CD4-positive, alpha-beta memory T cell (primary cell): Measurements from ENCODE around the gene LMO7. TPM values are rescaled to one million over a fixed set of nuclear protein-coding genes. Genes with fewer than 3 reads are reported as not detected.

Source experiments
- CTCF ChIA-PET: fragments of 350-600 bp; sonication (Branson Sonifier 250); formaldehyde crosslinking; loops from one replicate; lab custom pipeline; 2021; ENCODE audit warnings: inconsistent platforms; ENCODE audit not compliant: partially characterized antibody; lab: Charles Lee
- POLR2A ChIA-PET: fragments of 350-600 bp; sonication (Branson Sonifier 250); formaldehyde crosslinking; loops from one replicate; lab custom pipeline; 2021; ENCODE audit not compliant: partially characterized antibody; lab: Charles Lee
- DNase-seq, 5 donors: peaks; one replicate each; pipeline versions ENCODE4 v3.0.0 to v3.0.0-alpha.2; 2020 to 2022; ENCODE audit warnings: mixed read lengths in 1 of 5
- H3K27ac ChIP-seq: one replicate; pipeline ENCODE4 v1.7.0; 2013; ENCODE audit warnings: low read depth, low read length
- H3K27me3 ChIP-seq: 2 replicates; pipeline ENCODE4 v1.7.0; 2013; ENCODE audit warnings: mild to moderate bottlenecking, low read length, moderate library complexity; ENCODE audit not compliant: insufficient read depth
- H3K36me3 ChIP-seq: 2 replicates; pipeline ENCODE4 v1.7.0; 2013; ENCODE audit warnings: mild to moderate bottlenecking, low read length, moderate library complexity; ENCODE audit not compliant: insufficient read depth
- H3K4me1 ChIP-seq: 2 replicates; pipeline ENCODE4 v1.7.0; 2013; ENCODE audit warnings: mild to moderate bottlenecking, low read length, moderate library complexity; ENCODE audit not compliant: insufficient read depth
- H3K4me3 ChIP-seq, 2 donors: one replicate each; pipeline ENCODE4 v1.7.0; 2013; ENCODE audit warnings: low read length in 2 of 2, mild to moderate bottlenecking in 1 of 2
- H3K9me3 ChIP-seq, 2 donors: one replicate each; pipeline ENCODE4 v1.7.0; 2013; ENCODE audit warnings: low read length in 2 of 2, control low read depth in 1 of 2; ENCODE audit not compliant: control insufficient read depth in 1 of 2
- H3K27ac Mint-ChIP-seq, 7 donors: one replicate each; pipeline ENCODE4 v1.8.0; 2020 to 2021; ENCODE audit warnings: mixed read lengths in 7 of 7, mild to moderate bottlenecking in 6 of 7, inconsistent platforms in 3 of 7, moderate library complexity in 3 of 7
- H3K27me3 Mint-ChIP-seq, 2 donors: one replicate each; pipeline ENCODE4 v1.8.0; 2020 to 2021; ENCODE audit warnings: mixed read lengths in 2 of 2
- H3K36me3 Mint-ChIP-seq, 2 donors: one replicate each; pipeline ENCODE4 v1.8.0; 2020 to 2021; ENCODE audit warnings: mixed read lengths in 2 of 2, inconsistent platforms in 1 of 2, mild to moderate bottlenecking in 1 of 2
- H3K4me1 Mint-ChIP-seq, 4 donors: one replicate each; pipeline ENCODE4 v1.8.0; 2020 to 2021; ENCODE audit warnings: mixed read lengths in 4 of 4, mild to moderate bottlenecking in 1 of 4
- H3K4me3 Mint-ChIP-seq, 8 donors: one replicate each; pipeline ENCODE4 v1.8.0; 2020 to 2021; ENCODE audit warnings: mixed read lengths in 8 of 8, mild to moderate bottlenecking in 7 of 8, moderate library complexity in 6 of 8, inconsistent platforms in 3 of 8
- H3K9me3 Mint-ChIP-seq, 8 donors: one replicate each; pipeline ENCODE4 v1.8.0; 2020 to 2021; ENCODE audit warnings: mixed read lengths in 8 of 8, mild to moderate bottlenecking in 5 of 8, inconsistent platforms in 3 of 8, moderate library complexity in 1 of 8
- intact Hi-C: fragments of 100-400 bp; cut with micrococcal nuclease; formaldehyde crosslinking; loops from one replicate; pipeline ENCODE4 v1.15.1; 2023
- polyA plus RNA-seq, 2 donors: library from polyadenylated mRNA; unstranded; fragments of 300-500 nt; fragmentation: Illumina TruSeq; gene quantifications; one replicate each; pipeline ENCODE4 v1.2.3, GENCODE V29; 2021
- total RNA-seq, 2 experiments: library from RNA; stranded (reverse); gene quantifications; one replicate each; pipeline ENCODE4 v1.2.3, GENCODE V29; 2021

LMO7 gene
- total and polyA plus RNA-seq, 4 experiments from 2014 or later, result 5.4 to 29.4 (median 20.0) TPM

GRCh38 chr13:75818179-75818967 is 182.2 kb downstream of the LMO7 start:
- Histone ChIP-seq H3K36me3 (no peaks in the 10 kb centered on the region), H3K4me1 (no peaks in the 10 kb centered on the region), H3K27me3 (no peaks in the 10 kb centered on the region), H3K9me3 (no peaks in the 10 kb centered on the region), H3K4me3 (no peak overlapping the region), H3K27ac (no peak overlapping the region)
- ChIA-PET POLR2A (no interaction called here), CTCF (no interaction called here)
- no peaks in the 10 kb centered on the region for H3K27me3 Mint-ChIP-seq
- H3K36me3 Mint-ChIP-seq, result peaks cover 12 to 18% of the 10 kb centered on the region in 2 donors
- H3K27ac Mint-ChIP-seq, result no peak overlapping the region
- no peak overlapping the region for H3K4me3 Mint-ChIP-seq
- intact Hi-C loops, result no loop called here
- DNase-seq, result no peak
- H3K9me3 Mint-ChIP-seq, result no peaks in the 10 kb centered on the region
- H3K4me1 Mint-ChIP-seq, result no peaks in the 10 kb centered on the region

- Histone ChIP-seq H3K36me3 (no peaks in the 10 kb centered on the region), H3K27me3 (no peaks in the 10 kb centered on the region), H3K9me3 (no peaks in the 10 kb centered on the region), H3K4me3 (no peak overlapping the region), H3K27ac (no peak overlapping the region), H3K4me1 (no peaks in the 10 kb centered on the region)
- CTCF ChIA-PET, result no interaction called here
- Mint-ChIP-seq H3K27me3 (no peaks in the 10 kb centered on the region), H3K27ac (no peak overlapping the region), H3K36me3 (peaks cover 16 to 23% of the 10 kb centered on the region in 2 donors), H3K9me3 (no peaks in the 10 kb centered on the region), H3K4me1 (no peaks in the 10 kb centered on the region), H3K4me3 (no peak overlapping the region)
- POLR2A ChIA-PET, result no interaction called here
- no peak for DNase-seq
- intact Hi-C loops, result no loop called here
Observed at GRCh38 chr13:75818968-75819225, 182.8 kb downstream of the LMO7 start.

GRCh38 chr13:75825161-75825560 is 189.0 kb downstream of the LMO7 start:
- Histone ChIP-seq H3K27ac (no peak overlapping the region), H3K9me3 (no peaks in the 10 kb centered on the region), H3K4me1 (no peaks in the 10 kb centered on the region), H3K36me3 (no peaks in the 10 kb centered on the region), H3K27me3 (no peaks in the 10 kb centered on the region), H3K4me3 (no peak overlapping the region)
- H3K27me3 Mint-ChIP-seq, result no peaks in the 10 kb centered on the region
- H3K9me3 Mint-ChIP-seq, result peaks cover 0 to 4% (median 0%) of the 10 kb centered on the region in 8 donors
- H3K27ac Mint-ChIP-seq, result no peak overlapping the region
- intact Hi-C loops, result no loop called here
- H3K4me3 Mint-ChIP-seq, result no peak overlapping the region
- H3K4me1 Mint-ChIP-seq, result no peaks in the 10 kb centered on the region
- DNase-seq, result no peak
- CTCF ChIA-PET, result interaction anchor here (1.0 kb wide), 1 partner anchor 51 kb away, joined by 4 read pairs; no protein-coding TSS in a partner anchor
- peaks cover 38 to 51% of the 10 kb centered on the region in 2 donors for H3K36me3 Mint-ChIP-seq
- POLR2A ChIA-PET, result no interaction called here

GRCh38 chr13:75825594-75825993 is 189.5 kb downstream of the LMO7 start:
- no peak for DNase-seq
- H3K27ac Mint-ChIP-seq, result no peak overlapping the region
- H3K27ac ChIP-seq, result no peak overlapping the region
- intact Hi-C loops, result no loop called here
- H3K4me1 ChIP-seq, result no peaks in the 10 kb centered on the region
- H3K4me3 ChIP-seq, result no peak overlapping the region
- H3K27me3 Mint-ChIP-seq, result no peaks in the 10 kb centered on the region
- no peak overlapping the region for H3K4me3 Mint-ChIP-seq
- H3K27me3 ChIP-seq, result no peaks in the 10 kb centered on the region
- POLR2A ChIA-PET, result no interaction called here
- CTCF ChIA-PET, result interaction anchor here (1.0 kb wide), 1 partner anchor 51 kb away, joined by 4 read pairs; no protein-coding TSS in a partner anchor
- H3K36me3 Mint-ChIP-seq, result peaks cover 38 to 51% of the 10 kb centered on the region in 2 donors
- H3K4me1 Mint-ChIP-seq, result no peaks in the 10 kb centered on the region
- no peaks in the 10 kb centered on the region for H3K36me3 ChIP-seq
- H3K9me3 Mint-ChIP-seq, result peaks cover 0 to 5% (median 0%) of the 10 kb centered on the region in 8 donors
- no peaks in the 10 kb centered on the region for H3K9me3 ChIP-seq

- Mint-ChIP-seq H3K4me1 (no peaks in the 10 kb centered on the region), H3K27ac (no peak overlapping the region), H3K4me3 (no peak overlapping the region), H3K27me3 (no peaks in the 10 kb centered on the region), H3K36me3 (peaks cover 40 to 54% of the 10 kb centered on the region in 2 donors), H3K9me3 (peaks cover 2 to 12% (median 5%) of the 10 kb centered on the region in 8 donors)
- no peaks in the 10 kb centered on the region for H3K4me1 ChIP-seq
- ChIA-PET CTCF (no interaction called here), POLR2A (no interaction called here)
- no peaks in the 10 kb centered on the region for H3K36me3 ChIP-seq
- intact Hi-C loops, result no loop called here
- no peaks in the 10 kb centered on the region for H3K9me3 ChIP-seq
- no peak overlapping the region for H3K27ac ChIP-seq
- no peak overlapping the region for H3K4me3 ChIP-seq
- H3K27me3 ChIP-seq, result no peaks in the 10 kb centered on the region
- DNase-seq, result no peak
Observed at GRCh38 chr13:75826391-75826790, 190.3 kb downstream of the LMO7 start.

- intact Hi-C loops, result no loop called here
- H3K27me3 ChIP-seq, result no peaks in the 10 kb centered on the region
- no peak overlapping the region for H3K27ac Mint-ChIP-seq
- H3K27me3 Mint-ChIP-seq, result no peaks in the 10 kb centered on the region
- CTCF ChIA-PET, result no interaction called here
- H3K36me3 ChIP-seq, result no peaks in the 10 kb centered on the region
- DNase-seq, result no peak
- H3K9me3 Mint-ChIP-seq, result peaks cover 2 to 12% (median 5%) of the 10 kb centered on the region in 8 donors
- no peak overlapping the region for H3K4me3 ChIP-seq
- H3K4me1 ChIP-seq, result no peaks in the 10 kb centered on the region
- no peak overlapping the region for H3K4me3 Mint-ChIP-seq
- no peaks in the 10 kb centered on the region for H3K4me1 Mint-ChIP-seq
- H3K36me3 Mint-ChIP-seq, result peaks cover 27 to 49% of the 10 kb centered on the region in 2 donors
- POLR2A ChIA-PET, result no interaction called here
- no peaks in the 10 kb centered on the region for H3K9me3 ChIP-seq
- H3K27ac ChIP-seq, result no peak overlapping the region
Observed at GRCh38 chr13:75829830-75830229, 193.7 kb downstream of the LMO7 start.

GRCh38 chr13:75830842-75831241 is 194.7 kb downstream of the LMO7 start:
- no peak for DNase-seq
- intact Hi-C loops, result no loop called here
- Mint-ChIP-seq H3K36me3 (peaks cover 23 to 52% of the 10 kb centered on the region in 2 donors), H3K27me3 (no peaks in the 10 kb centered on the region), H3K4me1 (no peaks in the 10 kb centered on the region), H3K9me3 (peaks cover 2 to 12% (median 5%) of the 10 kb centered on the region in 8 donors), H3K4me3 (no peak overlapping the region), H3K27ac (no peak overlapping the region)
- Histone ChIP-seq H3K4me3 (no peak overlapping the region), H3K9me3 (no peaks in the 10 kb centered on the region), H3K27ac (no peak overlapping the region), H3K36me3 (no peaks in the 10 kb centered on the region), H3K27me3 (no peaks in the 10 kb centered on the region), H3K4me1 (no peaks in the 10 kb centered on the region)
- CTCF ChIA-PET, result no interaction called here
- POLR2A ChIA-PET, result no interaction called here
